Measurements from ENCODE around the gene CPM.
"Not testable (repeated sequence)": the region's sequence is repeated elsewhere in the genome, so short reads cannot be mapped to it uniquely, and the experiment has no call there.

CPM gene

DNA sequence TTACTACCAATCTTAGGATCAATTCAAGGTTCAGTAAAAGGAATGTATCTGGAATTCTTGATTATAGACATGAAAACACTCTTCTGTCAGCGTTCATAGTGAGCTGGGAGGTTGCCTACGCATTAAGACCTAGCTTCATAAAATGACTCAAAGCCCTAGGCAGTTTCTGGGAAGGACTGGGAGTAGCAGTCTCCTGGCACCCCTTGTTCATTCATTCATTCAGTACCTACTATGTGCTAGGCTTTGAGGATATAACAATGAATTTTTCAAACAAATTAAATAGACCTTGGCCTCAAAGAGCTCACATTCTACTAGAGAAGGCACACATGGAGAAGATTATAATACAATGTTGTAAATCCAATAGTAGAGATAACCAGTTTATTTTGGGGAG, 78.9 kb downstream of the CPM start:
- no peak for DNase-seq (ENCODE audit: low read depth in 1 of 2, low spot score in 1 of 2)

DNA sequence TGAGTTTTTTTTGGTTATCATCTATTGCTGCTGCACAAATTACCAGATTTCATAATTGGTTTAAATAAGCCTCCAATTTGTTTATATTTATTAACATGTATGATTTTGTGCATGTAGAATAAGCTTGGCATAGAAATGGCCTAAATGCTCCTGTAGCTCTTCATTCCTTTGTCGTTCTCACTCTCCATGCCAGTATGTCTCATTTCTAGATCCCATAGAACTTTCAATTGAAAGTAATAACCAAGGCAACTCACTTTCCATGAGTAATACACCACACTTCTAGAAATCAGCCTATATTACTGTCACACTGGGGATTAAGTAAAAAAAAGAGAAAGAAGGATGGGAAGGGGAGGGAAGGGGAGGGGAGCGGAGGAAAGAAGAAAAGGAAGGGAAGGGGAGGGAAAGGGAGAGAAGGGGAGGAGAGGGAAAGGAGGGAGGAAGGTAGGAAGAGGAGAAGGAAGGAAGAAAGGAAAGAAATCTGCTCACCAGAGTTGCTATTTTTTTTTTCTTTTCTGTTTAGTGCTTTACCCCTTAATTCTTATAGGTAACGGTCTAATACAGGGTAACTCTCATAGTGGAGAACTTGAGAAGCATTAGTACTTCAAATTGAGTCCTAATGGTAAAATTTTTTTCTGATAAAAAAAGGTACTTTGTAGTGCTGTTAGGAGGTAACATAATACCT, 79.4 kb downstream of the CPM start:
- DNase-seq (ENCODE audit: low read depth in 1 of 2, low spot score in 1 of 2): no peak

DNA sequence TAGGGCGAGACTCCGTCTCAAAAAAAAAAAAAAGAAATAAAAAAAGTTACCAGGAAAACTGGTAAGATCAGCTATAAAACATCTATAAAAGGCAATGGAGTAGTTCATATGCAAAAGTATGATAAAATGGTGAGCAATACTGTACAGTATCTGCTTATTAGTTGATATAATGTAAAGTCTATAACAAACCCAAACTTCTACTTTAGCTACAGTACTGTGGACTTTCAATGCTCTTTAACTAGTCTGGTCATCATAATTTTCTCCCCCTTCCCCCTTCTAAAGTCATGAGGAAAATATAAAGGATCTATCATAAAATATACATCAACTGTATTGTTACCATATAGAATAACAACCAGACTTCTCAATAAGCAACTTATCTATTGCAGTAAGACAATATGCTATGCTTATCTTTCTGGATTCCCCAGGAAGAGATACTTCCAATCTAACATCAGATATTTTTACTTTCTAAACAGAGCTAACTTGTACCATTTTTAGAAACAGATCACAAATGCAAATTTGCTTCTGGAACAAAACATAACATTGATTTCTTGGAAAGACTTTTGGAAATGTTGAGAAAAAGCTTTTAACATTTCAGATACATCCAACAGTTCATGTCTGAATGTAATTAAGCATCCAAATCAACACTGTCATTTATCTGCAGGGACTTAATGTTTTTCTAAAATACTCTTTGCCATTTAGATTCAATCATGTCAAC, 81.2 kb downstream of the CPM start:
- DNase-seq (ENCODE audit: low read depth in 1 of 2, low spot score in 1 of 2): no peak

DNA sequence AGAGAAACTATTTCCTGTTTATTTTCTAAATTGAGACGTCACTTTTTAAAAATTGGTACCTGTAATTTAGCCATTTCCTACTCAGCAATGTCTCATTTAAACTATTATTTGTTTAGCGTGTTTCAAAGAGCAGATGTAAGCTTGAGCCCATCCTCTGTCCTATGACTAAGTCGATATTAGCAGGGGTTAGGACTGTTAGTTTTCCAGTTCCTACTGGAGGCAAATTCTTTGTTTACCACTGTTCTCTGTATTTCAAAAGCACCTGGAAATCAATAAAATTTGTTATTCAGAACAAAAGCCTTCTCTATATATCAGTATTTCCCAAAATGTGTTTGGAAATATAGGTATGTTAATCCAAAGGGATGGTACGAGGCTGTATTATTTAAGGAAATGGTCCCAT, 82.6 kb downstream of the CPM start:
- DNase-seq (ENCODE audit: low read depth in 1 of 2, low spot score in 1 of 2): no peak

DNA sequence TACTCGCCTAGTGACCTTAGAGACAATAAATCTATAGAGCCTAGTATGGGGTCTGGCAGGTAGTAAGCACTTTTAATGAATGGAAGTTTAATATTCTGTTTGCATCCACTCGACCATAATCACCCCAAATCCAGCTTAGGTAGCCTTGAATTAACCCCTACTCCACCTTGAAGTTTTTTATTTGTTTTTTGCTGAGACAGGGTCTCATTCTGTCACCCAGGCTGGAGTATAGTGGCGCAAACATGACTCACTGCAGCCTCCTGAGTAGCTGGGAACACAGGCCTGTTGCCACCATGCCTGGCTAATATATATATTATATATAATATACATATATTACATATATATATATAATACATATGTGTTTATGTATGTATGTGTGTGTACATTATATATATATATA, 86.2 kb downstream of the CPM start:
- DNase-seq (ENCODE audit: low read depth in 1 of 2, low spot score in 1 of 2): no peak

DNA sequence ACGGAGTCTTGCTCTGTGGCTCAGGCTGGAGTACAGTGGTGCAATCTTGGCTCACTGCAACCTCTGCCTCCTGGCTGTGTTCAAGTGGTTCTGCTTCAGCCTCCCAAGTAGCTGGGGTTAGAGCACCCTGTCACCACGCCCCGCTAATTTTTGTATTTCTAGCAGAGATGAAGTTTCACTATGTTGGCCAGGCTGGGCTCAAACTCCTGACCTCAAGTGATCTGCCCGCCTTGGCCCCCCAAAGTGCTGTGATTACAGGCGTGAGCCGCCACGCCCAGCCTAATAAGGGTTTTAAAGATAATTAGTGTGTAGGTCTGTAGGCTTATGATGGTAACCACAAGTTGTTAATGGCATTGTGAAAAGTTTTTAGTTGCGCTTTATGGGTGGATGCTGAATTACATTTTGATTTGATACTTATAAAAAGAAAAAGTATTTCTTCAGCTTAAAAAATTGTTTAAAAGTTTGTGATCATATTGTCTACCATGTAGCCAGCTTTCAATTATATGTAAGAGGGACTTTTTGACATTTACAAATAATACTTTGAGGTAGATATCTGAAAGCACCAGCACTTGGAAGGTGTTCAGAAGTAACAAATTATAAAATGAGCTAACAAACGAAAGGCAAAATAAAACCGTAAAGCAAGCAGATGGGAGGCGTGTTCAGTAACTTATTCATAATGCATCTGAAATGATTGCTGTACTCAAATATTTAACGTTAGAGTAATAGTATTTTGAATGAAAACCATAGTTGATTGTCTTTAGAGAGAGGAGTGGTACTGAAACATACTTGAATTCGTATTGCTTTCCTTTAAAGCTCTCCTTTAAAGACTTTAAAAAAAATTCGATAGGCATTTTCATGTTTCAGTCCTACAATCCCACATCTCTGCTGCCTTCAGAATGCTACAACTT, 87.9 kb downstream of the CPM start:
- DNase-seq (ENCODE audit: low read depth in 1 of 2, low spot score in 1 of 2): no peak

DNA sequence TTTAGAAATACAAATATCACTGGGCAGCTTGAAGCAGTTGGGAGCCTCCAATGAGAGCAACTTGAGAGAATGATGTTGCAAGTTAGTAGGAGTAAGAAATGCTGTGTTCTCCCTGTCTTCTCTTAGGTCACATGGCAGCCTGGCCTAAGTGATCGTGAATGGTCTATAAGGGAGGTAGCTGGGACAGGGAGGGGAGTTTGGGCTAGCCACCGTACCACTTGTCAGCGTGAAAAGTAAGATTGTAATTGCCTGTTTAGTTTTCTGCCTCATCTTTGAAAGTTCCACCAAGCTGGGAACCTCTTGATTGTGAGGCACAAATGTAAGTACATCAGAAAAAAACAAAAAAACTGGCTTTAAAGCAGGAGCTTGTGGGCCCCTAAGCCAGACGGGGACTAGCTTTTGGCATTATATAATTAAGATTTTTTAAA, 88.6 kb downstream of the CPM start:
- DNase-seq (ENCODE audit: low read depth in 1 of 2, low spot score in 1 of 2): no peak

DNA sequence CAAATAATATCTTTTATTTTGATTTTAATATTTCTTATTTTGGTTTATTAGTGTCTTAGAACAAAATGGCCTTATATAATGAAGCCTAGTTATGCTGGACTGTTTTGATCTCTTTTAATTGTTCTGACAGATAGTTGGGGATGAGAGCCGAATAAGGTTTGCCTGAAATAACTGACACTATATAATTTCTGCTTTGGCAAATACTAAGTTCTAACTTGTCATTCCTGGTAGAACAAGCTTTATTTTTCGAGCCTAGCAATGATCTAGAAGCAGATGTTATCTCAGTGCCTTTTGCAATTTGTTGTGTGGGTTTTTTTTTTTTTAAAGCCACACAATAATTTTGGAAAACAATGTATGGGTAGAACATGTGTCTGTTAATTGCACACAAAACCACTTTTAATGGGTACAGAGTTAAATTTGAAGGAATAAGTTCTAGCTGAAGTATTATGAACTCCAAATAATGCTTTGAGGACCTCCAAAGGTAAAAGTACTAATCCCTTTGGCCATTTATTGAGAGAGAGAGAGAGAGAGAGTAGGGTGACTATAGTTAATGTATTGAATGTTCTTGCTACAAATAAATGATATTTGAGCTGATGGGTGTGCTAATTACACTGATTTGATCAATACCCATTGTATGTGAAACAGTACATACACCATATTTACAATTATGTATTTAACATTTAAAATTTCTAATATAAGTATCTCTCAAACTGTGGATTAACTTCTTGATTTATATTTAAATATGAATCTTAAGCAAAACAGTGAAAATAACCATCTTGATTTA, 90.0 kb downstream of the CPM start:
- no peak for DNase-seq (ENCODE audit: low read depth in 1 of 2, low spot score in 1 of 2)

DNA sequence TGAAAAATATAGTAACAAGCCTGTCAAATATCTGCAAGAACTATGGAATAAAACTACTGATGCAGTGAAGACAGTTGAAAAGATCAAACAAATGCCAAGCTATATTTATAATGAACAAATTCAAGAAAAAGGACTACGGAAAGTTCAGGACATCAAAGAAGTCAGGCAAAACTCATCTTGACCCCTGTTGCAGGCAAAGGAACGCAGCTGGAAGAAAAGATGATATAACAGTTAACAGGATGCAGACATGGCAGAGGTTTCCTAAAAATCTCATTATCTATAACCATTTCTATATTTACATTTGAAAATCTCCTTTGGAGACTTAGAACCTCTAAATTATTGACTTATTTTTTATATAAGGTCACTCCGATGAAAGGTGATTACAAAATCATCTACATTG, 90.8 kb downstream of the CPM start:
- no peak for DNase-seq (ENCODE audit: low read depth in 1 of 2, low spot score in 1 of 2)

DNA sequence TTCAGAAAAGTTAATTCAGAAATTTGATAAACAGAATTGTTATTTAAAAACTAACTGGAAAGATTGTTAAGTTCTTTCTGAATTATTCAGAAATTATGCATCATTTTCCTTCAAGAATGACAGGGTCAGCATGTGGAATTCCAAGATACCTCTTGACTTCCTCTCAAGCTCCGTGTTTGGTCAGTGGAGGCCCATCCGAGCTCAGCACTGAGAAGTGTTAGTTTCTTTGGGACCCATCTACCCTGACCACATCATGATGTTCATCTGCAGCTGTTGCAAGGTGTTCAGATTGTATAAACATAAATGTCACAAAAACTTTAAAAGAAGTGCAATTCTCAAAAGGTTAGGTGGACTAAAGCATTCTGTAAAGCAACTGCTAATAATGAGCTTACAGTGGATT, 91.3 kb downstream of the CPM start:
- no peak for DNase-seq (ENCODE audit: low read depth in 1 of 2, low spot score in 1 of 2)

DNA sequence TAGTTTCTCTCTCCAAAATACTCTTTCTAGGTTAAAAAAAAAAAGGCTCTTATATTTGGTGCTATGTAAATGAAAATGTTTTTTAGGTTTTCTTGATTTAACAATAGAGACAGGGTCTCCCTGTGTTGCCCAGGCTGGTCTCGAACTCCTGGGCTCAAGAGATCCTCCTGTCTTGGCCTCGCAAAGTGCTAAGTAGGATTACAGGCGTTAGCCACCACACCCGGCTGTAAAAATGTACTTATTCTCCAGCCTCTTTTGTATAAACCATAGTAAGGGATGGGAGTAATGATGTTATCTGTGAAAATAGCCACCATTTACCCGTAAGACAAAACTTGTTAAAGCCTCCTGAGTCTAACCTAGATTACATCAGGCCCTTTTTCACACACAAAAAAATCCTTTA, 91.8 kb downstream of the CPM start:
- not testable (repeated sequence) for DNase-seq (ENCODE audit: low read depth in 1 of 2, low spot score in 1 of 2)

DNA sequence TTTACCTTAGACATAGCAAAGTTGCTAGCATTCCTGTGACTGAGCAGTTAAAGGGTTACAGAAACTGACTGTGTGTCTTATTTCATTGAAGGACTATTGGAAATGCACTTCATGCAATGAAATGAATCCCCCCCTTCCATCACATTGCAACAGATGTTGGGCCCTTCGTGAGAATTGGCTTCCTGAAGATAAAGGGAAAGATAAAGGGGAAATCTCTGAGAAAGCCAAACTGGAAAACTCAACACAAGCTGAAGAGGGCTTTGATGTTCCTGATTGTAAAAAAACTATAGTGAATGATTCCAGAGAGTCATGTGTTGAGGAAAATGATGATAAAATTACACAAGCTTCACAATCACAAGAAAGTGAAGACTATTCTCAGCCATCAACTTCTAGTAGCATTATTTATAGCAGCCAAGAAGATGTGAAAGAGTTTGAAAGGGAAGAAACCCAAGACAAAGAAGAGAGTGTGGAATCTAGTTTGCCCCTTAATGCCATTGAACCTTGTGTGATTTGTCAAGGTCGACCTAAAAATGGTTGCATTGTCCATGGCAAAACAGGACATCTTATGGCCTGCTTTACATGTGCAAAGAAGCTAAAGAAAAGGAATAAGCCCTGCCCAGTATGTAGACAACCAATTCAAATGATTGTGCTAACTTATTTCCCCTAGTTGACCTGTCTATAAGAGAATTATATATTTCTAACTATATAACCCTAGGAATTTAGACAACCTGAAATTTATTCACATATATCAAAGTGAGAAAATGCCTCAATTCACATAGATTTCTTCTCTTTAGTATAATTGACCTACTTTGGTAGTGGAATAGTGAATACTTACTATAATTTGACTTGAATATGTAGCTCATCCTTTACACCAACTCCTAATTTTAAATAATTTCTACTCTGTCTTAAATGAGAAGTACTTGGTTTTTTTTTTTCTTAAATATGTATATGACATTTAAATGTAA, 93.5 kb downstream of the CPM start:
- DNase-seq (ENCODE audit: low read depth in 1 of 2, low spot score in 1 of 2): no peak

DNA sequence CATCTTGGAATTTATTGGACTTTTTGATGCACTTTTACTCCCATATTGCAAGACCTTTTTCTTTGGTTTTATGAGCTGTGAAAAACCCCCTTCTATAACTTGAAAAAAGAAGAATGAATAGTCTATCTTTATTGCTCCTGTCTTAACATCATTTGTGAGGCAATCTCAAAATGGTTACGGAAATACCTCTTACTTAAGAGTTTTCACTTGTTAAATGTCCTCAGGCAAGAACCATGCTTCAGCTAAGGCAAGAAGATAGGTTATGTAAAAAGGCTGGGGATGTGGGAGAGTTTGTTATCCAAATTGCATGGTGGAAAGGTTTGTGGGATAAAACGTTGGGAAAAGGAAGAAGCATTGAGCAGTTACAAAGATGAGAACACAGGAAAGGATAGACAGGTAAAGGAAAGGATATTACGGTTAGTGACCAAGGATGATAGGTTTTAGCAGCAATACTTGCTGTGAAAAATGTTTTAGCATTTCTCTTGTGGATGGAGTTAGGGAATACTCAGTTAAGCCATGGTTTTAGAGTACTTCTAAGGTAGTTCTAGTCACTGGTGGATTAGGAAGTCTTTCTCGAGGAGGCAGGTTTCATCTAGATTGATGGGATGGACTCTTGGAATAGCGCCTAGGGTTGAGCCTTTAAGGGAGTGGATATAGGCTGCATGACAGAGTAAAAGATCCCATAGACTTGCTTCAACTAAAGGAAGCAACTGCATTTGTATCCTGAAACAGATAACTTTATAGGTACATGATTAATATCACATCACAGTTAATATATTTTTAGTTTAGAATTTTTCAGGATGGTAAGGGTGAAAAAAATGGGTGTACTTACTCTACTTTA, 94.7 kb downstream of the CPM start:
- DNase-seq (ENCODE audit: low read depth in 1 of 2, low spot score in 1 of 2): no peak

DNA sequence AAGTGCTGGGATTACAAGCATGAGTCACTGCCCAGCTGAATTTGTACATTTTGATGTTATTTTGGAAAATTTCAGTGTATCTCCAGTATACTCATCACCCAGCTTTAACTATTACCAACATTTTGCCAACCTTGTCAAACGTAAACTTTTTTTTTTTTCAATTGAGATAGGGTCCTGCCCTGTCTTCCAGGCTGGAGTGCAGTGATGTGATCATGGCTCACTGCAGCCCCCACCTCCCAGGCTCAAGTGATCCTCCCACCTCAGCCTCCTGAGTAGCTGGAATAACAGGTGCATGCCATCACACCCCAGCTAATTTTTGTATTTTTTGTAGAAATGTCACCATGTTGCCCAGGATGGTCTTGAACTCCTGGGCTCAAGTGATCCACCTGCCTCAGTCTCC, 95.8 kb downstream of the CPM start:
- no peak for DNase-seq (ENCODE audit: low read depth in 1 of 2, low spot score in 1 of 2)

DNA sequence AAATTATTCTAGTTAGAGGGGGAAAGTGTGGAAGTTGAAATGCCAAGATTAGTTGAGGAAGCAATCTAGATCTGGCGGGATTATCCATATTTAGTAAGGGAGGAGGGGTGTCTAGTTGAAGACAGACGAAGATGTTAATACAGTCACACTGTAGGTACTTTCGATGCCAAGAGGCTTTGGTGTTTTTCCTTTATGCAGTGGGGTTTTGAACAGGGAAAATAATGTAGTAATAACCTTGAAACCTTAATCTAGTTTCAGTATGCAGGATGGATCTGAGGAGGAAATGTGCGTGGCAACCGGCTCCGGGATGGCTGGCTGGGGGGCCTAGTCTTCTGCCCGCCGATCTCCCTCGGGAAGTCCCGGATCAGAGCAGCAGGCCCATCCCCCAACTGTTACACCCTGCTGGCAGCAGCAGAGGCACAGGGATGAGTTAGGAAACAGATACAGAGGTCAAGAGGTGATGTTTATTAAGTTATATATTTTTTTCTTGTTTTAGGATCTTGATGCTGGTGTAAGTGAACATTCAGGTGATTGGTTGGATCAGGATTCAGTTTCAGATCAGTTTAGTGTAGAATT, 97.5 kb downstream of the CPM start:
- no peak for DNase-seq (ENCODE audit: low read depth in 1 of 2, low spot score in 1 of 2)

DNA sequence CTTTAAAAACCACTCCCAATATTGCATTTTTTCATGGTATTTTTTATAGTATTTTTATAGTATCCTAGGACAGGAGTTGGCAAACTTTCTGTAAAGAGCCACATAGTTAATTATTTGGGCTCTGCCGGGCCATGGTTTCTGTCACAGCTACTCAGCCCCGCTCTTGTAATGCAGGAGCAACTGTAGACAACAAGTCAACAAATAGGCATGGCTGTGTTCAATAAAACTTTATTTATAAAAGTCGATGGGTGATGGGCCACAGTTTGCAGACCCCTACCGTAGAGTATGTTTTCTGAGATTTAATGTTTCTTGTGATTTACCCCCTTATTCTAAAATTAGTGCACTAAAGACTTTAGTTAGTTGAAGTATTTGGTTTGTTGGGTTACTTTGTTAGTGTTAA, 99.5 kb downstream of the CPM start:
- DNase-seq (ENCODE audit: low read depth in 1 of 2, low spot score in 1 of 2): no peak

DNA sequence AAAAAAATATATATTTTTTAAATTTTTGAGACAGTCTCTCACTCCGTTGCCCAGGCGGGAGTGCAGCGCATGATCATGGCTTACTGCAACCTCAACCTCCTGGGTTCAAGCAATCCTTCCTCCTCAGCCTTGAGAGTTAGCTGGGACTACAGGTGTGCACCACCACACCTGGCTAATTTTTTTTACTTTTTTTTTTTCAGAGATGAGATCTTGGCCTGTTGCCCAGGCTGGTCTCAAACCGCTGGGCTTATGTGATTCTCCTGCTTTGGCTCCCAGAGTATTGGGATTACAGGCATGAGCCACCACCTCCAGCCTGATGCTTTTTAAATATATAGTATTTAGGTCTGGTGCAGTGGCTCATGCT, 100.5 kb downstream of the CPM start:
- DNase-seq (ENCODE audit: low read depth in 1 of 2, low spot score in 1 of 2): no peak

DNA sequence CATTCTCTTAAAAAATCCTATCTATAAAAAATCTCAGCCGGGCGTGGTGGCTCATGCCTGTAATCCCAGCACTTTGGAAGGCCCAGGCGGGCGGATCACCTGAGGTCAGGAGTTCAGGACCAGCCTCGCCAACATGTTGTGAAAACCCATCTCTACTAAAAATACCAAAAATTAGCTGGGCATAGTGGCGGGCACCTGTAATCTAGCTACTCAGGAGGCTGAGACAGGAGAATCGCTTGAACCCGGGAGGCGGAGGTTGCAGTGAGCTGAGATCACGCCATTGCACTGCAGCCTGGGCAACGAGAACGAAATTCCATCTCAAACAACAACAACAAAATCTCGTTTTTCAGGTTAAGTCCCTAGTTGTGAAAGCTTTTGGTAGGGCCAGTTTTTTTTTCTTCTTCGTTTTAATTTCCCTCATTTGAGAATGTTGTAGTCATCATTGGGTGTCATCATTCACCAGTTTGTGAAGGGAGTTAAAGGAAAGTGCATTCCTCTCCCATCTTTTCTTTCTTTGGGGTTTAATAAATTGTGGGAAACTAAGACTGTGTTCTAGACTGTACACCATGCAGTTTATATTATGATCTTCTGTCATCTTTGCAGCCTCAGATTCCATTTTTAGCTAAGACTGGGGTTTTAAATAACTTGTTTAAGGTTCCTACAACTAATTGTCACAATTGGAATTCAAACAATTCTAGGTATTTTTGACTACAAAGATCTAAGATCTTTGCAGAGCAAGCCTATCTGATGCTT, 101.0 kb downstream of the CPM start:
- no peak for DNase-seq (ENCODE audit: low read depth in 1 of 2, low spot score in 1 of 2)
